Cardiac fibroblast (primary cell): ENCODE measurements around the gene MCAT.

Experiments
- DNase-seq, 2 donors: peaks; one replicate each; pipeline versions ENCODE4 v3.0.0 to v3.0.0-alpha.2; 2010; ENCODE audit warnings: low read depth in 2 of 2
- H3K4me3 ChIP-seq, 2 donors: replicated peaks in 1 of 2; 1 replicate in 1 of 2; 2 replicates in 1 of 2; pipeline ENCODE4 v1.5.1; 2011; ENCODE audit warnings: low read depth in 2 of 2, low read length in 2 of 2, mild to moderate bottlenecking in 2 of 2, moderate library complexity in 1 of 2
- CTCF ChIP-seq: IDR thresholded peaks from one replicate; pipeline ENCODE4 v1.5.1; 2011; ENCODE audit warnings: low read depth, mild to moderate bottlenecking, low read length, inconsistent platforms

The MCAT gene

GRCh38 chr22:43127166-43127908 lies 15.9 kb downstream of the MCAT start:
- no peak for TF ChIP-seq CTCF
- H3K4me3 ChIP-seq: no peak overlapping the region
- no peak for DNase-seq

GRCh38 chr22:43126501-43127165 lies 16.6 kb downstream of the MCAT start:
- TF ChIP-seq CTCF: no peak
- no peak overlapping the region for H3K4me3 ChIP-seq
- DNase-seq: peak; percentile 64 to 85

- TF ChIP-seq CTCF: no peak
- peak in 1 of 2 donors; percentile 20 for DNase-seq
- no peak overlapping the region for H3K4me3 ChIP-seq
Observed at GRCh38 chr22:43118953-43119458, 24.2 kb downstream of the MCAT start.

GRCh38 chr22:43118024-43118849 lies 25.0 kb downstream of the MCAT start:
- DNase-seq: no peak
- no peak overlapping the region for H3K4me3 ChIP-seq
- no peak for TF ChIP-seq CTCF

GRCh38 chr22:43116932-43117331 lies 26.3 kb downstream of the MCAT start:
- no peak overlapping the region for H3K4me3 ChIP-seq
- no peak for TF ChIP-seq CTCF
- no peak for DNase-seq

- no peak for DNase-seq
- TF ChIP-seq CTCF: no peak
- no peak overlapping the region for H3K4me3 ChIP-seq
Observed at GRCh38 chr22:43114958-43115357, 28.2 kb downstream of the MCAT start.
